HG02588 (cell line): ENCODE results near the gene GPR55.
A peak's percentile ranks its signal among the peaks of the same experiment; 100 is the strongest.

Experiments
- ATAC-seq: cut with Tn5 transposase; IDR thresholded peaks from one replicate; pipeline ENCODE4 v1.9.1; 2021; ENCODE audit warnings: mild to moderate bottlenecking, moderate library complexity; ENCODE audit not compliant: unreplicated experiment

Gene GPR55

GRCh38 chr2:230885463-230886130, 39.4 kb downstream of the GPR55 start:
- no peak for ATAC-seq

DNA sequence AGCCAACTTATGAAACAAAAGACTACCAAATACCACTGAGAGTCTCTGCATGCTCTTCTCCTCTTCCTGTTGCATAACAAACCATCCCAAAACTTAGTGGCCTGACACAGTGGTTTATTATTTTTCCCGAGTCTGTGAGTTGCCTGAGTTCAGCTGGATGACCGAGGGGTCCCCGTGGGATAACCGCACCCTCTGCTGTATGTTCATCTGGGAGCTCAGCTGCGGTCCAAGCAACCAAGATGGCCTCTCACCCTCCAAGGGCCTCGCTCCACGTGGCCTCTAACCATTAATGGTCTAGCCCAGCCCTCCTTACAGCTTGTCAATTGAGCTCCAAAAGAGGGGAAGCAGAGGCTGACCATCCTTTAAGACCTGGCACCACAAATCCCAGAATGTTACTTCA, 43.2 kb downstream of the GPR55 start:
- no peak for ATAC-seq

- ATAC-seq = no peak
Measured at GRCh38 chr2:230879891-230880290, 45.2 kb downstream of the GPR55 start.

GRCh38 chr2:230879271-230879882, 45.7 kb downstream of the GPR55 start:
- ATAC-seq = no peak

GRCh38 chr2:230878599-230879188, 46.3 kb downstream of the GPR55 start:
- no peak for ATAC-seq

GRCh38 chr2:230877759-230878598, 47.1 kb downstream of the GPR55 start:
- ATAC-seq = no peak

DNA sequence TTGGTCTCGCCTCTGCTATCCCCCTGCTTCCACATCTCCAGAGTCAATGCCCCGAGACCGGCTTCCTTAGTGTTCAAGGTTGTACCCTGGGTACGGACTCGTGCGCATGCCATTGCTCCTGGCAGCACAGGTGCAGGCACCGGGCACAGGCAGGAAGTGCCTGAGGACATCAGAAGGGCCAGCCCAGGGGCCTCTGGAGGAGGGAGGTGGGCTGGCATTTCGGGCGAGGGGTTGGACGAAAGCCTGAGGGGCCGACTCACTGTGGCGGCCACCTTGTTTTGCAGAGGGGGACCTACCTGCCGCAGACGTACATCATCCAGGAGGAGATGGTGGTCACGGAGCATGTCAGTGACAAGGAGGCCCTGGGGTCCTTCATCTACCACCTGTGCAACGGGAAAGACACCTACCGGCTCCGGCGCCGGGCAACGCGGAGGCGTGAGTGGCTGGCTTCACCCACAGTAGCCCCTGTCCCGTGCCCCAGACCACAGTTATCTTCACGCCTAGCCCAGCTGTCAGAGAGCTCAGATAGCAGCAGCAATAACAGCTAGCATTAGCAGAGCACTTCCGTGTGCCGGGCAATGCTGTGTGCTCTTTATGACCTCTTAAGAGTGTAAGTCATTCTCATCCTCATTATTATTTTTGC, 47.8 kb downstream of the GPR55 start:
- no peak for ATAC-seq

DNA sequence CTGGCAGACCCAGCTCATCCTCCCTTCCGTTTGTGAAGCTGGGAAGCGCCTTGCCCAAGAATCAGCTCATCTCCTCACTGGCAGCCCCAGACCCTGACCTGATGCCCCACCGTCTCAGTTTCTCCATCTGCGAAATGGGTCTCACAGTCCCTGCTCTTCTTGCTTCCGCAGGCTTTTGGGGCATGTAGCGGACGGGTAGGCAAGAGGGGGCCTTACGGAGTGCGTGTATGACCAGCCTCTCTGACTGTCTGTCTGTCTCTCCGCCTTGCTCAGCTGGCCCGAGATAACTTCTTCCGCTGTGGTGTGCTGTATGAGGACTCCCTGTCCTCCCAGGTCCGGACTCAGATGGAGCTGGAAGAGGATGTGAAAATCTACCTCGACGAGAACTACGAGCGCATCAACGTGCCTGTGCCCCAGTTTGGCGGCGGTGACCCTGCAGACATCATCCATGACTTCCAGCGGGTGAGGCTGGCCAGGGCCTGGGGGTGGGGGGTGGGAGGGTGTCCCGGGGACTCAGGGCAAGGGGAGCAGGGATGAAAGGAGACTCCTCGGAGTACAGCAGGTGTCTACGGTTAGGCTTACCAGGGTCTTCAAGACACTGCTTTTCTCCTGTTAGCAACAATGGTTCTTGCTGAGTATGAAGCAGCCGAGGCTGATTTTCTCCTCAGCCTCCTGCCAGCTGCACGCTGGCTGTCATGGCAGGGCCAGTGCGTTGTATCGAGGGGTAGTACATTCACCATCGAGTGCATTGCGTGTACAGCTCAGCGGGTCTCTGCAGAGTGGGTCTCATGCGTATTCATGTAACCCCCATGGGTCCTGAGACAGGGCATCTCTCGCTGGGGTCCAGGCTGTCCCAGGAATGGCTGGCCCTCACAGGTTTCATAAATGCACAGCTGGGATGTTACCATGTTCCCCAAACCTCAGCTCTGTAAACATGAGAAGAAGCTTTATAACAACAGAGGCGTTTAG, 49.4 kb downstream of the GPR55 start:
- ATAC-seq = no peak

GRCh38 chr2:230874876-230875275, 50.2 kb downstream of the GPR55 start:
- no peak for ATAC-seq

DNA sequence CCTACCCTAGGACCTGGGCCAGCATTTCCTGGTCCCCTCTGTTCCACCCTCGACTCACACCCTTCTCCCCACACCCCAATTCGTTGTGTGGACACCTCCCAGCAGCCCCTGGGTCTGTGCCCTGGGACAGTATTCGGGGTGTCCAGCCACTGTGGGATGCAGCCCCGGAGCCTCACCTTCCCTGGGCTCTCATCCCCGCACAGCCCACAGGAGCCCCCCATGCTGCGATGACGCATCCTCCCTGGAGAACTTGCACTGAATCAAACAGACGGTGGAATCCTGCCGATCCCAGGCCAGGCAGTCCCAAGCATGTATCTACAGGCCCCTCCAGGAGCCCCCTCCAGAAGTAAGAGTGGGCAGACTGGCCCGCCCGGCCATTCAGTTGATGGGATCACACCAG, 50.6 kb downstream of the GPR55 start:
- ATAC-seq = no peak

DNA sequence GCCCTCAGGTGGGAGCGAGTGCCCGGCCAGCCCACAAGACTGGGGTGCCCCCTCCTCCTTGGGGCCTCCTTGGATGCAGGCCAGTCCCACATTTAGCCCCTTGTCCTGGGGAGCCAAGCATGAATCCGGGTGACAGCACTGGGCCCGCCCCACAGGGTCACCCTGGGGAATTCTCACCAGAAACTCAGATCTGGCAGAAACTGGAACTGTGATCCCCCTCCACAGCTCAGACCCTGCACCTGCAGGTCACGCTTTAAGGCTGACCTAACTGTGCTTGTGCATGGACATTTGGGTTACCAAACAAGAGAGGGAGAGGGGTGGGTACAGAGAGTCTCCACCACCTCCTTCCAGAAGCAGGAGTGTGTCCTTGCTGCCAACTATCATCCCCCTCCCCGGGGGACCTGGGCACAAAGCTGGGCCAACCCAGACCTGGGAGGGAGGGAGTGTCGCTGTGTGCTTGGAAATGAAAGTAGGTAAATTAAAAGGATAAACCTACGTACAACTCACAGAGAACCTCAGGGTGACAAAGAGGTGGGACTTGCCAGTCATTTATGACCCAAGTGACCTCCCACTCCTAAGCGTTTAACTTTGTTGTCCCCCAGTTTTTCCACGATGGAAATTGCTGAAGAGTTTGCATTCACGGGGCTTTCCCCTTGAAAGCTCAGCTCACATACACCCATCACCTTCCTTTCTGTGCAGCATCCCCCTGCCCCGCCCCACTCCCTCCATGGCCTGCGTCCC, 51.2 kb downstream of the GPR55 start:
- peak; percentile 72 for ATAC-seq

DNA sequence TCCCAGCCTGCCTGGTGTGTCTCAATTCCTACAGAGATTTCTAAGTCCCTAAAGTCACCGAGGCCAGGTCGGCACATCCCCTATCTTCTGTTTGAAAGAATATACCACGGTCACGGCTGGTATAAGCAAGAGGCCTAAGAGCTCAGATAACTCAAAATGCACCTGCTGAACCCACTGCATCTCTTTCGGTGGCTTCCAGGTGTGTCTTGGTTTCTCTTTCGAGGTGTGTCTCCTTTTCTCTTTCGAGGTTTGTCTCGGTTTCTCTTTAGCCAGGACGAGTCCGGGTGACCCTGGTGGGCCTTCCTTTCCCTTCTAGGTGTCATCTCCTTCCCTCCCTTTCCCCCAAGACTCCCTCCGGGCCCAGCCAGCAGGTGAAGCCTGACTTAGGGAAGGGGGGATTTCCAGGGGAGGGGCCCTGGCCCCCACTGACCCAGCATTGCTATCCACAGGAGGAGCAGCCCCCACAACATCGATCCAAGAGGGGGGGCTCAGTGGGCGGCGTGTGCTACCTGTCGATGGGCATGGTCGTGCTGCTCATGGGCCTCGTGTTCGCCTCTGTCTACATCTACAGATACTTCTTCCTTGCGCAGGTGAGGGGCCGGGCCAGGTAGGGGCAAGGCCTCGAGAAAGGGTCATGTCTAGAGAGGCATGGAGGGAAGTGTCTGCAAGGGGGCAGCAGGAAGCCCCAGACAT, 51.9 kb downstream of the GPR55 start:
- peak; percentile 60 for ATAC-seq

- no peak for ATAC-seq
Measured at GRCh38 chr2:230872151-230872967, 52.7 kb downstream of the GPR55 start.

GRCh38 chr2:230871361-230872150, 53.5 kb downstream of the GPR55 start:
- ATAC-seq = no peak

DNA sequence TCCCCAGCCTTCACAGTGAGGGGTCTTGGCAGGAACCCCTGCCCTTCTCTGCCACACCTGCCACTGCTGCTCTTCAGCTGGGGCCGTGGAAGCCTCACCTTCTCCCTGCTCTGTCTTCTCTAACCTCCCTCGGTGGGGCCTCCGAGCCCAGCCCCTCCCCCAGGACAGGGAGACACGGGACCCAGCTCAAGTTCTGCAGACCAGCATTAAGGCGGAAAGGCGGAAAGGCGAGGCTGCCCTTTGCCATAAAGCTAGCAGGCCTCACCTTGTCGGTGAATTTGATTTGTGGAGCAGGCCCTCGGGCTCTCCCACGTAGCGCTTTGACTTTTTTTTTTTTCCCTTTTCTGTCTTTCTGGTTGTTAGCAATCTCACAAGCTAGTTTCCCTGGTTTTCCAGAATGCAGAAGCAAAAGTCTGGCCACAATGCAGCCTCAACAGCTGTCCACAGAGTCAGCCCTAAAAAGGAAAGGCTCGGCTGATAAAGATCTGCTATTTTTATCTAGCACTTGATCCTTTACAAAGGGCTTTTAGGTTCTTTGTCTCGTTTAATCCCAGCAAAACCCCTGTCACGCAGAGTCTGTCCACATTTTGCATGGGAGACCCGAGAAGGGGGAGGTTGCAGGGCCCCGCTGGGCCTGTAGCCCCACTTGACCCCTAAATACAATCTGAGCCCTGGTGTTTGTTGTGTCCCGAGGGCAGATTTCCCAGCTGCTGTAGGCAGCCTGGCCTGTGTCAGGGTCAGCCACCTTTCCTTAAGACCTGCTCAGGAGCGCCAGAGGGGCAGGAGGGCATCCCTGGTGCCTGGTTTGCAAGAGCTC, 54.3 kb downstream of the GPR55 start:
- ATAC-seq = no peak

- ATAC-seq = no peak
Measured at GRCh38 chr2:230869914-230870543, 55.0 kb downstream of the GPR55 start.
